ENCODE results near the gene DLG2.

Gene DLG2

DNA sequence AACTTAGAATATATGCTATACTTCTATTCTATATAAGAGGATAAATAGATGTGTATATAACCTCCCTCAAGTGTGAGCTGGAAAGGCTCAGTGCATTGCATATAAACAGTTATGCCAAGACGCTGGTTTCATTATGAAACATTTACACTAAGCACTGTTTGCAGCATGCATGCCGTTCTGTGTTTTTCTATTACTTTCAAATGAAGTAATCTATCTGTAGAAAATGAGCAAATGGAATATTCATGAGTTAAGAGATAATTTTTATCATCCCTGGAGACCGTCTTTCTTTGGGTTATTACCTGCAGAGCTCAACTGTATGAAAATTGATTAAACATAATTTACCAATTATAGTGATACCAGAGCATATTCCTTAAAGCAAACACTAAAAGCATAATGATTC, 1415.2 kb downstream of the DLG2 start:
- H3K4me3 ChIP-seq (ENCODE audit: low read depth, low read length): no peak overlapping the region
- in situ Hi-C loops (cut with HindIII; ENCODE audit: low sequenced_read_pairs): no loop called here
- no peak for DNase-seq (ENCODE audit: low read depth, low spot score)
- TF ChIP-seq, protein P1, sequence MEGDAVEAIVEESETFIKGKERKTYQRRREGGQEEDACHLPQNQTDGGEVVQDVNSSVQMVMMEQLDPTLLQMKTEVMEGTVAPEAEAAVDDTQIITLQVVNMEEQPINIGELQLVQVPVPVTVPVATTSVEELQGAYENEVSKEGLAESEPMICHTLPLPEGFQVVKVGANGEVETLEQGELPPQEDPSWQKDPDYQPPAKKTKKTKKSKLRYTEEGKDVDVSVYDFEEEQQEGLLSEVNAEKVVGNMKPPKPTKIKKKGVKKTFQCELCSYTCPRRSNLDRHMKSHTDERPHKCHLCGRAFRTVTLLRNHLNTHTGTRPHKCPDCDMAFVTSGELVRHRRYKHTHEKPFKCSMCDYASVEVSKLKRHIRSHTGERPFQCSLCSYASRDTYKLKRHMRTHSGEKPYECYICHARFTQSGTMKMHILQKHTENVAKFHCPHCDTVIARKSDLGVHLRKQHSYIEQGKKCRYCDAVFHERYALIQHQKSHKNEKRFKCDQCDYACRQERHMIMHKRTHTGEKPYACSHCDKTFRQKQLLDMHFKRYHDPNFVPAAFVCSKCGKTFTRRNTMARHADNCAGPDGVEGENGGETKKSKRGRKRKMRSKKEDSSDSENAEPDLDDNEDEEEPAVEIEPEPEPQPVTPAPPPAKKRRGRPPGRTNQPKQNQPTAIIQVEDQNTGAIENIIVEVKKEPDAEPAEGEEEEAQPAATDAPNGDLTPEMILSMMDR (IDR thresholded peaks at IDR 0.05; ENCODE audit: low read depth, low read length): no peak

DNA sequence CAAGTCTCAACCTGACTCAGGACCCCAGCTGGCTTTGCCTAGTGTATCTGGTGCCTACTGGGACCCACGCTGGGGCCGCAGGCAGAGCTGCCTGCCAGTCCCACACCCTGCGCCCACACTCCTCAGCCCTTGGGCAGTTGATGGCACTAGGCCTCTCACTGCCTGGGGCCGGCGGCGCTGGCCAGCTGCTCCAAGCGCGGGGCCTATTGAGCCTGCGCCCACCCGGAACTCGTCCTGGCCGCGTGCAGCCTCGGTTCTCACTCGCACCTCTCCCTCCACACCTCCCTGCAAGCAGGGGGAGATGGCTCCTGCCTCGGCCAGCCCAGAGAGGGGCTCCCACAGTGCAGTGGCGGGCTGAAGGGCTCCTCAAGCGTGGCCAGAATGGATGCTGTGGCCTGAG, 1432.4 kb downstream of the DLG2 start:
- in situ Hi-C loops (cut with HindIII; ENCODE audit: low sequenced_read_pairs): no loop called here
- no peak for DNase-seq (ENCODE audit: low read depth, low spot score)
- no peak overlapping the region for H3K4me3 ChIP-seq (ENCODE audit: low read depth, low read length)
- TF ChIP-seq, protein P1 (IDR thresholded peaks at IDR 0.05; ENCODE audit: low read depth, low read length): no peak

DNA sequence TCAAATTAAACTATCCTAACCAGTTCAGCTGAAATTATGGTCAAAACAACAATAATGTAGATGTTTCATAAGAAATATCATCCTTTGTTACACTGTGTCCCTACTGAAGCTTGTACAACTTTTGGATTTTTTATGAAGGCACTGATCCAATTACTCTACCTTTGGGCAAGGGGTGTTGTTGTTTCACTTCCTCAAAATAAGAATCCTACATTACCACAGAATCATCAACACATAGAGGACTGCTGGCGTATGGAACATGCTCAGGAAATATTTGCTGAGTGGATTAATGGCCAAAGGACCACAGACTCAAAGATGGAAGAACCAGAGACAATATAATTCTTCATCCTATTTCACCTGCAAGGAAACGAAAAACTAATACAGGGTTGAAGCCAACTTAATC, 1433.4 kb downstream of the DLG2 start:
- TF ChIP-seq, protein P1 (IDR thresholded peaks at IDR 0.05; ENCODE audit: low read depth, low read length): no peak
- in situ Hi-C loops (cut with HindIII; ENCODE audit: low sequenced_read_pairs): no loop called here
- DNase-seq (ENCODE audit: low read depth, low spot score): no peak
- H3K4me3 ChIP-seq (ENCODE audit: low read depth, low read length): no peak overlapping the region

DNA sequence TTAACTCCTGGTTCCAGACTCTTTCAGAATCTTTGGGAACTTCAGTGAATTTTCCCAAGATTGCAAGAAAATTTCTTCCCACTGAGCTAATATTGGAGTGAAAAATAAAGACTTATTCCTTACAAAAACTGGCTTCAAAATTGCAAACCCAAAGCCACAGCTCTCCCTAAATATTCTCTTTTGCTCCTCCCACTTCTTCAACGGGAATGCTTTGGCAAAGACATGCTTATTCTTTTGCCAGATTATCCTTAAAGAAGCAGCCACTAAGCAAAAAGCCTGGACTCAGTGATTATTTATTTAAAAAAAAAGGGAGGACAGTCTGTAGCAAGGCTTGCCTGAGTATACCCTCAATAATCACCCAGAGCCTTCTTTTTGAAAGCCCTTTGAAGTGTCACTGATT, 1438.6 kb downstream of the DLG2 start:
- DNase-seq (ENCODE audit: low read depth, low spot score): no peak
- in situ Hi-C loops (cut with HindIII; ENCODE audit: low sequenced_read_pairs): no loop called here
- no peak overlapping the region for H3K4me3 ChIP-seq (ENCODE audit: low read depth, low read length)
- TF ChIP-seq, protein P1 (IDR thresholded peaks at IDR 0.05; ENCODE audit: low read depth, low read length): no peak

DNA sequence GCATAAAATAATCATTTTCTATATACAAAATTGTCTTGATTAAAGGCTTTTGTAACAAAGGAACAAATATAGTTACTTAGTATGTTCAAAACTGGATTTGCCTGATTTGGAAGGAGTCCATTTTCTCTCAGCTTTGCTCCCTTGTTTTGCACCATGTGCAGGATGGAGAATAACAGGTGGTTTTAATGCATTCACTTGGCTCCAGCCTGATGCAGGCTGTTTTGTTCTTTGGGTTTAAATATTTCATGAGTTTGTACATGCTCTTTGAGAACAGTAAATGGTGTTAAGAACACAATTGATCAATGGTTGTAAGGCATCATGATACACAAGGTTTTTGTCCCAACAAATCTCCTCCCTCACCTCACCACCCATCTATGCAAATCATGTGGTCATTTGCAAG, 1454.1 kb downstream of the DLG2 start:
- H3K4me3 ChIP-seq (ENCODE audit: low read depth, low read length): no peak overlapping the region
- DNase-seq (ENCODE audit: low read depth, low spot score): no peak
- in situ Hi-C loops (cut with HindIII; ENCODE audit: low sequenced_read_pairs): no loop called here
- TF ChIP-seq, protein P1 (IDR thresholded peaks at IDR 0.05; ENCODE audit: low read depth, low read length): no peak

DNA sequence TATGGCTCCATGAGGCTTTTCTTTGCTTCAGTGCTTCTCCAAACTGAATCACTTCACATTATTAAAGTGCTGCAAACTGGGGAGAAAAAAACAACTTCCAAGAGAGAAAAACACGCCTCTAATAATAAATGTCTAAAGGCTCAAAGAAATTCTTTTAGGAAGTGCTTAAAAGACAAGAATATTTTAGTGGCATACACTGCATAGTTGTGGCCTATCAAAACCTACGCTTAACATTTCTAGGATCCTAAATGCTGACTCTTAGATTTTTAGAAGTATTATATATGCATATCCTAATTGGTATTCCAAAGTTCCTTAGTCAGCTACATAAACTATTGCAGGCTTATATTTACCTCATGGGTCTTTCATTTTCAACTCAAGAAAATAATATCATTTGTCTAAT, 1462.0 kb downstream of the DLG2 start:
- in situ Hi-C loops (cut with HindIII; ENCODE audit: low sequenced_read_pairs): no loop called here
- TF ChIP-seq, protein P1 (IDR thresholded peaks at IDR 0.05; ENCODE audit: low read depth, low read length): no peak
- DNase-seq (ENCODE audit: low read depth, low spot score): peak; percentile 18
- H3K4me3 ChIP-seq (ENCODE audit: low read depth, low read length): no peak overlapping the region

DNA sequence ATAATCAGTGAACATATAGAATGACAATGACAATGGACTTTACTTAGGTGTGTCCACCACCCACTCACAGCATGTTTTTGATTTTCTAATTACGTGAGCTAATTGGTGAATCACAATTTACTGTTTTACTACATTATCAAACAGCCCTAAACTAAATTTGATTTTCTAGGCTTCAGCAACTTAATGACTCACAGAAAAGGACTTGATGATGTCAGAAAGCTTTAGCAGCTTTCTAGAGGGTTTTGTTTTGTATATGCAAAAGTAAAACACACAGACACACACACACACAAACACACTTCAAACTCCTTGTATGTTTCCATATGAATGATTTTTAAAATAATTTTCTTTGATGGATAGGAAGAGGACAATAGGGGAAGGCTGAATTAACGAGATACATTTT, 1462.4 kb downstream of the DLG2 start:
- H3K4me3 ChIP-seq (ENCODE audit: low read depth, low read length): no peak overlapping the region
- TF ChIP-seq, protein P1 (IDR thresholded peaks at IDR 0.05; ENCODE audit: low read depth, low read length): no peak
- peak; percentile 17 for DNase-seq (ENCODE audit: low read depth, low spot score)
- in situ Hi-C loops (cut with HindIII; ENCODE audit: low sequenced_read_pairs): no loop called here

Data from astrocyte of the spinal cord (primary cell).